CD4-positive, alpha-beta T cell treated with Interferon gamma for 1 hour (primary cell): ENCODE results near the gene ZFR2.

Experiments used
- DNase-seq: peaks from one replicate; pipeline ENCODE4 v3.0.0-alpha.2; 2020

Gene ZFR2

DNA sequence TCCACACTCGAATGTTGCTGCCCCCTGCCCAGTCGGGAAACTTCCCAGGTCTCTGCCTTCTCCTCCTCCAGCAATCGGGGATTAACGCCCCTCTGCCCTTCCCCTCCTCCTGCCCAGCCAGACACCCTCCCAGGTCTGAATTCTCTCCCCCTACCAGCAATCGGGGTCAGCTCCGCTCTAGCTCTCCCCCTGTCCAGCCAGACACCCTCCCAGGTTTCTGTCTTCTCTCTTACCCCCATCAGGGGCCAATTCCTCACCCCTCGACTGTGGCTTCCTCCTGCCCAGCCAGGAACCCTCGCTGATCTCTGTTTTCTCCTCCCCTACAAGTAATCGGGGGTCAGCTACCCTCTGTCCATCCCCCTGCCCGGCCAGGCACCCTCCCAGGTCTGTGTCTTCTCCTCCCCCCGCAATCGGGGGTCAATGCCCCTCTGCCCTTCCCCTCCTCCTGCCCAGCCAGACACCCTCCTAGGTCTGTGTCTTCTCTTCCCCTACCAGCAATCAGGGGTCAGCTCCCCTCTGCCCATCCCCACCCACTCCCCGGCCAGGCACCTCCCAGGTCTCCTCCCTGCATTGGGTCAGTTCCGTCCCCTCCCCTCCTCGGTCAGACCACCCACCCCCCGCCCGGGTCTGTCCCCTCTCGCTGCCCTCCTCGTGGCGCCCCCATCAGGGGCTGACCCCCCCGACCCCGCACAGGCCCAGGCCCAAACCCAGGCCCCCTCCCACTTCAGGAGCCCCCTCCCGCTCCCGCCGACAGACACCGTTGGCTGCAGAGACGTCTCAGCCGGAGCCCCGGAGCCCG, 668 bp downstream of the ZFR2 start:
- no peak for DNase-seq

DNA sequence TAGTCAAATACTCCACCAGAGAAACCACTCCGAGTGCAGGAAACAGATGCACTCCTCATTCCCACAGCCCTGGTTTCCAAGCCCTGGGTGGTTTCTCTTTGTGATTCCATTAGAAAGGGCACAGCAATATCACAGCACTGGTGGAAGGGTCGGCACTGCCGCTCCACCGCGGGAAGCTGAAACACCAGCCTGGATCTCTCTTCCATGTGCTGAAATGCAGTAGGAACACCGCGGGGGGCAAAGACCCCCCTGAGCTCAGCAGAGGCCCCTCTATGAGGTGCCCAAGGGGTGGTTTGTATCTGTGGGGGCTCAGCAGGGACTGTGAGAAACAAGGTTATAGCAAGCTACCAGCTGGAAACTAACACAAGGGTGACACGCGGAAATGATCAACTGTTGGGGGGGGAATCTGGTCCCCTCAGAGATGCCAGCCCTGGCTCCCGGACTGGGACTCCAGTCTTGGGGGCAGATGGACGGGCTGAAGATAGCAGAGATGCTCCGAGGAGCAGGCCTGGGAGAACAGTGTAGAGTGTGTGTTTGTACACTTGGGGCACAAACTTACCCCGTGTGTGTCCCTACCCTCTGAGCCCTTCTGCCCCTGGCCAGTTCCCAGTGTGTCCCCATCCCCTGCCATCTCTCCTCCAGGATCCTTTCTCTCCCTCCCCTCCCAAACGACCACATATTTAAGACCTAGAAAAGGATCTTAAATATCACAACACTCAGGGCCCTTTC, 1.8 kb downstream of the ZFR2 start:
- DNase-seq = no peak

DNA sequence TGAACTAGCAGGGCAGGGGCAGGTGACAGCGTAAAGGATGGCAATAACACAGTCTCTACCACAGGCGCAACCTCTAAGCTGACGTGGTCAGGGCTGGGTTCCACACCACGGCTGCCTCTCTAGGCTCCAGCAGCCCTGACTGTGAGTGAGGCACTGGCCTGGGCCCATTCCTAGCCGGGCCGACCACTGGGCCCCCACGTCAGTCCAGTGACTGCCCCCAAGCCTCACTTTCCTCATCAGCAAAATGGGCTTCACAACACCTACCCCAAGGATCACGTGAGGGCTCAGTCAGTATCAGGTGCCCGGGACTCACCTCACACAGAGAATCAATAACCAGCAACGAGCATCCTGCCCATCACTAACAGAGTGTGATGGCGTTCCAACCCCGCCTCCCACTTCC, 5.2 kb downstream of the ZFR2 start:
- no peak for DNase-seq

DNA sequence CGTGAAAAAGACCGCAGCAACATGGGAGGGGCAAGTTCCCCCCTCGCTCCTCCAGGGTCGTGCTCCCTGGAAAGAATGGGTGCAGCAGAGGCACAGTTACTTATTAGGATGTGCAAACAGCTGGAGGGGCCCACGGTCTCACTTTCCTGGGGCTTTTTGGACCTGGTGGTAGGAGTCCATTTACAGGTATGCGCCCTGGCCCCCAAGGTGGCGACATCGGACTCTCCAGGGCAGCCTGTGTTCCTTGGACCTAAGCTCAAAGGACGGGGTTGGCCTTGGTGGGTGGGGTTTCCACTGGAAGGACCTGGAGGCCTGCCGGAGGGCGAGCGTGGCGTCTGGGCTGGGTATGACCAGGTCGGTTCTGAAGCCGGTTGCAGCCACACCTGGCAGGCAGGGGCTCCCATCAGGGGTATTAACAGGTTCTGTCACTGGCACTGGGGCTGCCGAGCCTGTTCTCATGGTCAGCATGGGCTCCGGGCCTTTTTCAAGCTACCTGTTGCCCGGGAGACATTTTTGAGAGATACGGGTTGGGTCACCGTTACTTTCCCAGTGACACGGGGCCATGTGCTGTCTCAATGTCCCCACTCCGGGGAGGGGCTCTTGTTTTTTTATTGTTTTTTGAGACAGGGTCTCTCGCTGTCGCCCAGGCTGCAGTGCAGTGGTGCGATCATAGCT, 5.9 kb downstream of the ZFR2 start:
- no peak for DNase-seq

DNA sequence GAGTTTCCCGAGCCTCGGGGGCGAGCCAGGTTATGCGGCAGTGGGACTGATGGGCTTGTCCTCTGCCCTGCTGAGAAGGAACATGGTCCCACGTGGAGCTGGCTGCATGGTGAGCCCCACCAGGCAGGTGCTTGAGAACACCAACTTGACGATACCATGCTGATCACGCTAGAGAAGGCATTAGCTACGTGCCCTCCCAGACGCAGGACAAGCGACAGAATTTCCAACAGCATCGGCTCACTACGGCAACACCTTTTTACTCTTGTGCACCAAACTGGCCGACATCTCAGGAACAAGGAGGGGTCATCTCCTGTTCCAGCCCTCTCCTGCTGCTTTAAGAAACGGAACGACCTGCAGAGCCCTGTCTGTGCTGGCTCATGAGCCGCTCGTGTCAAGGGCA, 8.3 kb downstream of the ZFR2 start:
- DNase-seq = no peak

DNA sequence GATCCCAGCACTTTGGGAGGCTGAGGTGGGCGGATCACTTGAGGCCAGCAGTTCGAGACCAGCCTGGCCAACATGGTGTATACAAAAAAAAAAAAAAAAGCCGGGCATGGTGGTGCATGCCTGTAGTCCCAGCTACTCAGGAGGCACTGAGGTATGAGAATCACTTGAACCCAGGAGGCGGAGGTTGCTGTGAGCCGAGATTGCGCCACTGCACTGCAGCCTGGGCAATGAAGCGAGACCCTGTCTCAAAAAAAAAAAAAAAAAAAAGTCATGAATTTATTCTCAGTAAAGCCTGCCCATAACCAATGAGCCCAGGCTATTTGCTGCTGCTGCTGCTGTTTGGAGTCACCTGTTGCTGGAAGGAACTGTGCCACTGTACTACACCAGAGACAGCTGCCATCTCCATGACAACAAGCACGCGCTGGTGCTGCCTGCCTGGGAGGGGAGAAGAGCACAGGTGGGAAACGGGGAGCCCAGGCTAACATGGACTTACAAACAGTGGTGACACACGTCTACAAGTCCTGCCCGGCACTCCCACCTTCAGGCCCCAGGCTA, 11.3 kb downstream of the ZFR2 start:
- DNase-seq = peak; percentile 63

DNA sequence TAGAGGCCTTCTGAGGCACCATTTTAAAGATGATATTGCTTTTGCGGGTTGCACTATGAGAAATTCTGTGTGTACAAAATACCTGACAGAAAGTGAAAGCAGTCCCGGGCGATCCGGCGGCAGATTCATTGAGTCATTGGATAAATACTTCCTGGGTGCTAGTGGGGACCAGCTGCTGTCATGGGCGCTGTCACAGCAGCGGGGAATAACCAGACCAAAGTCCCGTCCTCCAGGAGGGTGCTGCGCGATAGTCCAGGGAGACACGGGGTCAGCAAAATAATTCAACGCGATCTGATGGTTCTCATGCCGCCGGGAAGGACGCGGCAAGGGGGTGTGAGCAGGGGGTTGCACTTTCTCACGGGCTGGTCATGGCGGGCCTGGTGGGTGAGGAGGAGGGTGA, 13.5 kb downstream of the ZFR2 start:
- no peak for DNase-seq

DNA sequence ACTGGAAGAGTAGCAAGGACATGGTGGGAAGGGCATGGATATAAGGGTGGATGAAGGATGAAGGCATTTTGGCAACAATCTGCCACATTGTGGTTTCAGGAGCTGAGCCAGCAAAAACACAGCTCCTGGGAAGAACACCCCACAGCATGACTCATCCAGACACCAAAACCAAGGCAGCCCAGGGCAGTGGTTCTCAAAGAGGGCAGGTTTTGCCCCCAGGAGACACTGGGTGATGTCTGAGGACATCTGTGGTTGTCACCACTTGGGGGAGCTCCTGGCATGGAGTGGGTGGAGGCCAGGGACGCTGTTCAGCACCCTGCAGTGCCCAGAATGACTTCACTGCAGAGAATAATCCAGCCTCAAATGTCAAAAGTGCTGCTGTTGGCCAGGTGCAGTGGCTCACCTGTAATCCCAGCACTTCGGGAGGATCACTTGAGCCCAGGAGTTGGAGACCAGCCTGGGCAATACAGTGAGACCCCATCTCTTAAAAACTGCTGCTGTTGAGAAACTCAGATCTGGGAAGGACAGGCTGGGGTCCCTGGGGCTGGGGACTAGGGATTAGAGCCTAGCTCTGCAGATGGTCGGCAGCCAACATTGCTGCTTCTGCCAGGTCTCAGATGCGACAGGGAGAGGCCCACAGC, 16.1 kb downstream of the ZFR2 start:
- DNase-seq = peak; percentile 47

DNA sequence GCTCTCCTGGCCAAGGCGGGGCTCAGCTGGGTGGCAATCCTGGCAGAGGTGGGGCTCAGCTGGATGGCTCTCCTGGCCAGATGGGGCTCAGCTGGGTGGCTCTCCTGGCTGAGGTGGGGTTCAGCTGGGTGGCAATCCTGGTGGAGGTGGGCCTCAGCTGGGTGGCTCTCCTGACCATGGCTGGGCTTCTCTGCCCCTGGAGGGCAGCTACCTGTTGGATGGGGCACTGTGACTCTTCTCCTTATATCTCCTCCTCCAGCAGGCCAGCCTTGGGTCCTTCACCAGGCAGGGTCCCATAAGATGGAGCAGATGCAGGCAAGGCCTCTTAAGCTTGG, 16.7 kb downstream of the ZFR2 start:
- DNase-seq = no peak

DNA sequence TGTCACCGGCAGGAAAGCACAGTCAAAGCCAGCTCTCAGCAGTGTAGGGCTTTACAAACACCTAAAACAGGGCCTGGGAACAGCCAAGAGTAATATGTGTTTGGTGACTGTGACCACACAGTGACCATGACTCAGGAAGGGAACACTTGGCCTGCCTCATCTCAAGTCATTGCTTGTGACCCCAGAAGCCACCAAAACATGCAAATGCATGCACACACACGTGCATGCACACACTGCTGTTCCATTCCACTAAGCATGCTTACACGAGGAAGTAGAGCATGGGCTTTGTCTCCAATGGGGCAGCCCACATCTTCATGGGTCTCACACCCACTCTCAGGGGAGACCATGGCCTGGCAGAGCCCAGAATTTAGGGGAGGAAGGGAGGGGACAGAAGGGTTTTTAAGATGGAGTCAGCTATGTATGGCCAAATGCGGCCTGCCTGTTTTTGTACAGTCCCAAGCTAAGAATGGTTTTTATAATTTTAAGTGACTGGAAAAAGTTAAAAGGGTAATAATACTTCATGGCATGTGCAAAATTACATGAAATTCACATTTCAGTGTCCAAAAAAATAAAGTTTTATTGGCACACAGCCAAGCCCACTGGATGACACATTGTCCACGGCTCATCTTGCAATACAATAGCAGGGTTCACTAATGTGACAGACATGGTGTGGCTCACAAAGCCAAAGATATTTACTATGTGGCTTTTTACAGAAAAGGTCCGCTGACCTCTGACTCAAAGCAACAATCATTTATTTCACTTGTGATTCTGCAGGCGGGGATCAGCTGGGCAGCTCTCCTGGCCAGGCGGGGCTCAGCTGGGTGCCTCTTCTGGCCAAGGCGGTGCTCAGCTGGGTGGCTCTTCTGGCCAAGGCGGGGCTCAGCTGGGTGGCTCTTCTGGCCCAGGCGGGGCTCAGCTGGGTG, 17.3 kb downstream of the ZFR2 start:
- DNase-seq = no peak

DNA sequence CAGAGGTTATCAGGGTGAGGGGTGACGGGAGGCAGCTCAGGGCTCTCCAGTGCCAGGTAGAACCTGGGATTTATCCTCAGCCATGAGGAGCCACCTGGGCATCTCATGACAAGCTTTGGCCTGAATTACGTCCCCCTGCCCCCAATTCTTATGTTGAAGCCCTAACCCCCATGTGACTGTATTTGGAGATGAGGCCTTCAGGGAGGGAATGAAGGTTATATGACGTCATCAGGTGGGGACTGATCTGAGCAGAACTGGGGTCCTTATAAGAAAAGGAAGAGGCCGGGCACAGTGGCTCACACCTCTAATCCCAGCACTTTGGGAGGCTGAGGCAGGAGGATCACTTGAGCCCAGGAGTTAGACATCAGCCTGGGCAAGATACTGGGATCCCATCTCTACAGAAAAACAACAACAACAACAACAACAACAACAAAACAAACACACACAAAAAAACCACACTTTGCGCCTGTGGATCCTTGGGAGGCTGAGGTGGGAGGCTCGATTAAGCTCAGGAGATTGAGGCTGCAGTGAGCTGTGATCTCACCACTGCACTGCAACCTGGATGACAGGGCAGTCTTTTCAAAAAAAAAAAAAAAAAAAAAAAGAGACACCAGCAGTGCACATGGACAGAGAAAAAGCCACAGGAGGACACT, 18.4 kb downstream of the ZFR2 start:
- DNase-seq = no peak

DNA sequence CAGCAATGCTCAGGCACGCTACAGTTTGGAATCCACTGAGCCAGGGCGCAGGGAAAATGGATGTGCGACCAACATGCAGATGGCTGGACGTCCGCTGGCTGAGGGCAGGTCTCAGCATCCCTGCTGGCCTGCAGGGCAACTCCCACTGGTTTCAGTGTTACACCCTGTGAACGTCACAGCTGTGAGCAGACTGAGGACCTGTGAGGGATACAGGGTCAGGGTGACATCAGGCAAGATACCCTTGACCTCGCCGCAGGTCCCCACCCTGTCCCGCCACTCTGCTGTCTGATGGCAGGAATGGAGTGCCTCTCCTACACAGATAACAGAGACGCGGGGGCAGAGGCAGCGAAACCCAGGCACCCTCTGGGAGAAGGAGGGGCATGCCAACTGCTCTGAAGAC, 19.1 kb downstream of the ZFR2 start:
- DNase-seq = no peak

DNA sequence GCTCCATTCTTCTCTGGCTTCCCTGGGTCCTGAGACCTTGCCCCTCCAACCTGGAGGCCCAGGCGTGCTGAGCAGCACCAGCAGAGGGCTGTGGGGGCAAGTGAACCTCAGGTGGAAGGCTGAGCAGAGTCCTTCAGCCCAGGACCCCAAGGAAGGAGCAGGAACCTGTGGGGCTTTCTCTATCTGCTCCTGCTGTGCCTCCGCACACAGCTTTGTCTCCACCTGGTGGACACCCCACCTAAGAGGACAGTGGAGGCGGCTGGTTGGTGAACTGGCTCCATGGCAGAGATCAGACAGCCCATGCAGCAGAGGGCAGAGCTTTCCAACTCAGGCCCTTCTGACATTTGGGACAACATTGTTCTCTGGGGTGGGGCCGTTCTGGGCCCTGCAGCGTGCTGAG, 19.7 kb downstream of the ZFR2 start:
- DNase-seq = peak; percentile 49

DNA sequence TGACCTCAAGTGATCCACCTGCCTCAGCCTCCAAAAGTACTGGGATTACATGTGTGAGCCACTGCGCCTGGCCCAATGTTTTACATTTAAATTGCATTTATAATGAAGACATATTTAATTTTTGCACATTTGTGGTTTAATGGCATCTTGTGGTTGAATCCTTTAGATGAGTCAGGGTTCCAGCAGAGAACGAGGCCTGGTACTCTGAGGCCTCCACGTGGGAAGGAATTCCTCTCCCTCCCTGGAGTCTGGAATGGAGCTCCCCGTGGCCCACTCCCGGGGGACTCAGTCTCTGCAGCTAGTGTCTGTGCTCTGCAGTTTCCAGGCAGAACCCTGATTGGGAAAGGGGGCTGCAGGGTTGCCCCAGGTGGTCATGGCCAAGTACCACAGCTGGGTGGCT, 24.2 kb downstream of the ZFR2 start:
- no peak for DNase-seq

DNA sequence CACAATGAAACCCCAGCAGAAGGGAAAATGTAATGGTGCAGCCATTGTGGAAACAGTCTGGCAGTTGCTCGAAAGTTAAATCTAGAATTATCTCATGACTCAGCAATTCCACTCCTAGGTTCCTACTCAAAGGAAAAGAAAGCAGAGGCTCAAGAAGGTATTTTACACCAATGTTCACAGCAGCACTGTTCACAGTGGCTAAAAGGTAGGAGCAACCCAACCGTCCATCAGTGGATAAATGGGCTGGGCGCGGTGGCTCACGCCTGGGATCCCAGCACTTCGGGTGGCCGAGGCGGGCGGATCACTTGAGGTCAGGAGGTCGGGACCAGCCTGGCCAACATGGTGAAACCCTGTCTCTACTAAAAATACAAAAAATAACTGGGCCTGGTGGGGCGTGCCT, 25.9 kb downstream of the ZFR2 start:
- DNase-seq = no peak

DNA sequence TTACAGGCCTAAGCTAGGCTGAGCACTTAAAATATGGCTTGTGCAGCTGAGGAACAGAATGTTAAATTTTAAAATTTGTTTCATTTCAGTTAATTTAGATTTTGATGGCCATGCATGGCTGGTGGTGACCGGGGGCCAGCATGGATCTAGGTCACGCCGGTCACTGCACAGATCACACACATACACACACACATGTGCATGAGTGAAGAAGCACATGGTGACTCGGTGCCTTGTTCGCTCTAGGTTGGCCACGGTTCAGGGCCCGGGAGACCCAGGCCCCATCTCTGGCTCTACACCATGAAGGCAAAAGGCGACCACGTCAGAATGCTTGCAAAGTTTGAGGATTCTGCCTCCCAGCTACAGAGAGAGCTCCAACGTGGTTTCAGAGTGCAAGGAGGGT, 28.0 kb downstream of the ZFR2 start:
- no peak for DNase-seq

DNA sequence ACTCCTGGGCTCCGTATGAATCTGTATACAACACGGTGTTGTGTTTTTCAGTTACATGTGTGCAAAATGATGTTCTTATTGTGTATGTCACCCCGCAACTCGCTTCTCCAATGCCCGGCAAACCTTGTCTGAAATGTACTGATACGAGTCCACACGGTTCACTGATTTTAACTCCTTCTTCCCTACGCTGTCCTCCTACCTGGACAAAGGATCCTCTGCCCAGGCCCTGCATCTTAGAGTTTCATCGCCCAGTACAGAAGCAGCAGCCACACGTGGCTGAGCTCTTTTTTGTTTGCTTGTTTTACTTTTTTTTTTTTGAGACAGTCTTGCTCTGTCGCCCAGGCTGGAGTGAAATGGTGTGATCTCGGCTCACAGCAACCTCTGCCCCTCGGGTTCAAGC, 28.9 kb downstream of the ZFR2 start:
- DNase-seq = no peak

DNA sequence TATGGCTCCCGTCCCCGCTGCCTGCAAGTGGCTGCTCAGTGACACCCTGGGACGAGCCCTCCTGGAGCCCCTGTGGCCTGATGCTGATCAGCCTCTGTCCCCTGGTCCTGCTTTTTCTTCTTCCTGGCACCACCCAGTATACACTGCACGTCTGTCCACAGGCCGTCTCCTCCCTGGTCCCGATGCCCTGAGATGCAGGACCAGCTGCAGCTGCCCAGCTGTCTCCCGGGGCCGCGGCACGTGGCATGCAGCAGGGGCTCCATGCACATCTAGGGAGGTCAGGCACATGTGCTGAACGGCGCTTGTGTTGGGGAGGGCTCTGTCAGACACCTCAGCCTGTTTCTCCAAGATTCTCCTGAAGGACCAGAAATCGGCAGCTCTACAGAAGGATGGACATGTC, 30.2 kb downstream of the ZFR2 start:
- no peak for DNase-seq

DNA sequence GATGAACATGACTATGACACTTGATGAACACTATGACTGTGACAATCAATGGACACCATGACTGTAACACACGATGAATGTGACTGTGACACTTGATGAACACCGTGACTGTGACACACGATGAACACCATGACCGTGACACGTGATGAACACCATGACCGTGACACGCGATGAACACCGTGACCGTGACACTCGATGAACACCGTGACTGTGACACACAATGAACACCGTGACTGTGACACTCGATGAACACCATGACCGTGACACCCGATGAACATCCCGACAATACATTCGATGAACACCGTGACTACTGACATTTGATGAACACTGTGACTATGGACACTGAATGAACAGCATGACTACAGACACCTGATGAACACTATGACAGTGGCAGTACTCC, 30.9 kb downstream of the ZFR2 start:
- no peak for DNase-seq

DNA sequence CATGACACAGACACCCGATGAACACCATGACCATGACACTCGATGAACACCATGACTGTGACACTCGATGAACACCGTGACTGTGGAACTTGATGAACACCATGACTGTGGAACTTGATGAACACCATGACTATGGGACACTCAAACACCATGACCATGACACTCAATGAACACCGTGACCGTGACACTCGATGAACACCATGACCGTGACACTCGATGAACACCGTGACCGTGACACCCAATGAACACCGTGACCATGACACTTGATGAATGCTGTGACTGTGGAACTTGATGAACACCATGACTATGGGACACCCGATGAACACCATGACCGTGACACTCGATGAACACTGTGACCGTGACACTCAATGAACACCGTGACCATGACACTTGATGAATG, 31.5 kb downstream of the ZFR2 start:
- DNase-seq = no peak

DNA sequence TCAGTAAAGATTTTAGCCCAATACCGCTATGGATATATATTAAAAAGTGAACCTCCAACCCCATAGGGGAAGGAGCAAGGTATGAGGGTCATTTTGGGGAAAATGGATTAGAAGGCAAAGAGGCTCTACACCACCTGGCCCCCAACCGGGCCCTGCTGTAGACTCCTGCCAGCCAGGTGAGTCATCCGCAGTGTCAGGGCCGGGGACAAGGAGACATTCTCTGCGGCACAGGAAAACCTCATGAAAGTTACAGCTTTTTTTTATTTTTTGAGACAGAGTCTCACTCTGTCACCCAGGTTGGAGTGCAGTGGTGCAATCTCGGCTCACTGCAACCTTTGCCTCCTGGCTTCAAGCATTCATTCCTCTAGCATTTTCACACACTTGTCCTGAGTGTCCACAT, 32.0 kb downstream of the ZFR2 start:
- DNase-seq = no peak

DNA sequence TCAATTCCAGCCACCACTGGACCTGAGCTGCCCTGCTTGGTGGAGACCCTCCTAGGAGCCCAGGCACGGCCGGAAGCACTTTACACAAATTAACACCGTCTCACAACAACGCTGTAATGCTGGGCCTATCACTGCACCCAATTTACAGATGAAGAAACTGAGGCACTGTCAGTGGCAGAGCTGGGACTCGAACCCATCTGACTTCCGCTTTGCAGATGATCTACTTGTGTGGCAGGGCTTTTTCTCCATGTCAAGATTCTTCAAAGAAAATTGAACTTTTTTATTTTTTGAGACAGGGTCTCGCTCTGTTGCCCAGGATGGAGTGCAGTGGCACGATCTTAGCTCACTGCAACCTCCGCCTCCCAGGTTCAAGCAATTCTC, 33.8 kb downstream of the ZFR2 start:
- DNase-seq = no peak
